NT2/D1 (cell line): ENCODE measurements around the gene MGARP.

Experiments
- SUZ12 ChIP-seq: IDR thresholded peaks from 2 replicates; pipeline ENCODE4 v1.6.1; 2011; ENCODE audit not compliant: insufficient read length, insufficient read depth; ENCODE audit errors: extremely low read depth
- YY1 ChIP-seq: IDR thresholded peaks from 2 replicates; pipeline ENCODE4 v1.6.1; 2011; ENCODE audit not compliant: insufficient read length, insufficient read depth

GRCh38 chr4:139243448-139244365 is 36.3 kb downstream of the MGARP start:
- TF ChIP-seq SUZ12 (no peak), YY1 (no peak)
